KOPT-K1 (cell line): ENCODE results near the gene LZTS2.
"Not testable (repeated sequence)": the region's sequence is repeated elsewhere in the genome, so short reads cannot be mapped to it uniquely, and the experiment has no call there.

ENCODE experiments used
- H3K27ac ChIP-seq: fragments of 200-600 bp; sonication (generic); 2 replicates; pipeline ENCODE4 v1.5.1; 2016; ENCODE audit warnings: antibody characterized with exemption, mild to moderate bottlenecking, low read depth, low read length; ENCODE audit not compliant: poor library complexity, severe bottlenecking
- H3K36me3 ChIP-seq: fragments of 200-600 bp; sonication (generic); 2 replicates; pipeline ENCODE4 v1.5.1; 2017; ENCODE audit warnings: antibody characterized with exemption, mild to moderate bottlenecking, low read length, moderate library complexity; ENCODE audit not compliant: insufficient read depth
- H3K9me3 ChIP-seq: fragments of 200-600 bp; sonication (generic); 2 replicates; pipeline ENCODE4 v1.5.1; 2017; ENCODE audit warnings: antibody characterized with exemption, low read length, mild to moderate bottlenecking; ENCODE audit not compliant: insufficient read depth, poor library complexity, severe bottlenecking

Gene LZTS2

DNA sequence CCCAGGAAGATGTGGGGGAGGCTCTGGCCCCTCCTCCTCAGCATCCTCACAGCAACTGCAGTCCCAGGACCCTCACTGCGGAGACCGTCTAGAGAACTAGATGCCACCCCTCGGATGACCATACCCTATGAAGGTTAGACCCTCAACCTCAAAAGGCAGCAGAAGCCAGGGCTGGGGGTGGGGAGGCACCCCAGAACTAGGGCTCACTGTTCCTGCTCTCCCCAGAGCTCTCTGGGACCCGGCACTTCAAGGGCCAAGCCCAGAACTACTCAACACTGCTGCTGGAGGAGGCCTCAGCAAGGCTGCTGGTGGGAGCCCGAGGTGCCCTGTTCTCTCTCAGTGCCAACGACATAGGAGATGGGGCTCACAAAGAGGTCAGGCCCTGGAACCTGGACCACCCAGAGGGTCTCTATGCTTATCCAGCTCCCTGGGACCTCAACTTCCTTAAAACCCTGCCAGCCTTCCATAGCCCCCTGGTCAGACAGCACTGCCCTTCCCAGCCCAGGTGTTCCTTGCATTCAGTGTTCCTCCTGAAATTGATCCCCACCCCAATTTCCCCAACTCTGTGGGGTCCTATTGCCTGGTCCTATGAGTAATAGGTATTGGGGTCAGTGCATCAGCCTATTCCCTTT lies 26.6 kb upstream of the LZTS2 start:
- Histone ChIP-seq H3K27ac (no peak overlapping the region), H3K36me3 (no peaks in the 10 kb centered on the region), H3K9me3 (no peaks in the 10 kb centered on the region)

DNA sequence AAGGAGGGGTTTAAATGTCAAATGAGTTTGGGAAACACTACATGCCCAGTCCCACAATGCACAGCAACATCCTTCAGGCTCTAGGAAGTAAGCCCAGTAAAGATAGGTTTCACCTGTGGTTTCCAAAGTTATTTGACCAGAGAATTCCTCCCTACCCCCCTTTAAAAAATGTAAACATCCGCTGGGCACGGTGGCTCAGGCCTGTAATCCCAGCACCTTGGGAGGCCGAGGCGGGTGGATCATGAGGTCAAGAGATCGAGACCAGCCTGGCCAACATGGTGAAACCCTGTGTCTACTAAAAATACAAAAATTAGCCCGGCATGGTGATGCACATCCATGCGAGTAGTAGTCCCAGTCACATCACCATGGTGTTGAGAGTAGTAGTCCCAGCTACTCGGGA lies 24.2 kb upstream of the LZTS2 start:
- H3K36me3 ChIP-seq, H3K27ac ChIP-seq, H3K9me3 ChIP-seq: not testable (repeated sequence)

DNA sequence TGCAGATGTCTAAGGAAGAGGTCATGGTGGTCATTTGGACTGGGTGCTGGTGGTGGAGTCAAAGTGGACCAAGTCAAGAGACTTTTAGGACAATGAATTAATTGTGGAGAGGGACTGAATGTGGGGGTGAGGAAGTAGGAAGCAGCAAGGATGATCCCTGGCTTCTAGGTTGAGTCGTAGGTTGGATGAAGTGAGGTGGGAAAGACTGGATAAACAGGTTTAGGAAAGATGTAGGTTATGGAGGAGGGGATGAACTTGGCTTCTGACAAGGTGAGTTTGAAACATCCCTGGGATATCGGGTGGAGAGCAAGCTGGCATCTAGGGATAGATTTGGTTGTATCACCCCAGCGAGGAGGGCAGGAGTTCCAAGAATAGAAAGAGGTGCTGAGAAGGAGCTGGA lies 22.7 kb upstream of the LZTS2 start:
- H3K27ac ChIP-seq, result no peak overlapping the region
- H3K36me3 ChIP-seq, result peaks cover 20% of the 10 kb centered on the region; the same call in 1 of the 2 replicates
- H3K9me3 ChIP-seq, result no peaks in the 10 kb centered on the region

DNA sequence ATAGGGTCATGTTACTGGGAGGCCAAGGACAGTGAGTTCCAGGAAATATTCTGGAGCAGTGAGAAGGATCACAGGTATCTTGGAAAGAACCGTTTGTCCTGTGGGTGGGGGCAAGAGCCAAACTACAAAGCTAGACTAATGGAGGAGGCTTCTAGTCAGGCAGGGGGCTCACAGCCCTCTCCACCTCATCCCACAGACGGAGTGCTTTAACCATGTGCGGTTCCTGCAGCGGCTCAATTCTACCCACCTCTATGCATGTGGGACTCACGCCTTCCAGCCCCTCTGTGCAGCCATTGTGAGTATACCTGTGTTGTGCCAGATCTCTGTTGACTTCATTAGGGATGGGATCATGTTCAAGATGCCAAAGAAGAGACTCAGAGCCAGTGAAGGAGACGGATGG lies 22.2 kb upstream of the LZTS2 start:
- Histone ChIP-seq H3K9me3 (no peaks in the 10 kb centered on the region), H3K27ac (no peak overlapping the region), H3K36me3 (peaks cover 21% of the 10 kb centered on the region; the same call in 1 of the 2 replicates)

DNA sequence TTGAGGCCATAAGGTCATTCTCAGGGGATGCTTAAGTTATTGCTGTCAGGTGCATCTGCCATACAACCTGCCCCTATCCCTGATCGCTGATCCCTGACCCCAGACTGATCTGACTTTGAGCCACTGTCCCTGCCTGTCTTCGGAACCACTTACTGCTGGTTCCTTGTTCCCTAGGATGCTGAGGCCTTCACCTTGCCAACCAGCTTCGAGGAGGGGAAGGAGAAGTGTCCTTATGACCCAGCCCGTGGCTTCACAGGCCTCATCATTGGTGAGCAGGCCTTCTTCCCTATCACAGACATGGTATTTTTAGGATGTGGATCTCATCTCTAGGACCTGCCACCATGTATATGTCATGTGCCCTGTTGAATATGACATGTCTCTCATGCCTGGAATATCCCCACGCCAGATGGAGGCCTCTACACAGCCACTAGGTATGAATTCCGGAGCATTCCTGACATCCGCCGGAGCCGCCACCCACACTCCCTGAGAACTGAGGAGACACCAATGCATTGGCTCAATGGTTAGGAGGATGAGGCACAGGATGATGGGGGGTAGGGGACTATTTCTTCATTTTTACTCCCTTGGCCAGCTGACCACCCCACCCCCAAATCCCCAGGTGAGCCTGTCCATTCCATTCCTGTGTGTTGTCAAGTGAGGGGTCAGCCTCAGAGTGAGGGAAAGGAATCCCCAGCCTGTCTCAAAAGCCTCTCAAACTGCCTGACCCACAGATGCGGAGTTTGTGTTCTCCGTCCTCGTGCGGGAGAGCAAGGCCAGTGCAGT lies 21.3 kb upstream of the LZTS2 start:
- no peaks in the 10 kb centered on the region for H3K9me3 ChIP-seq
- H3K27ac ChIP-seq, result no peak overlapping the region
- peaks cover 30% of the 10 kb centered on the region; the same call in 1 of the 2 replicates for H3K36me3 ChIP-seq

DNA sequence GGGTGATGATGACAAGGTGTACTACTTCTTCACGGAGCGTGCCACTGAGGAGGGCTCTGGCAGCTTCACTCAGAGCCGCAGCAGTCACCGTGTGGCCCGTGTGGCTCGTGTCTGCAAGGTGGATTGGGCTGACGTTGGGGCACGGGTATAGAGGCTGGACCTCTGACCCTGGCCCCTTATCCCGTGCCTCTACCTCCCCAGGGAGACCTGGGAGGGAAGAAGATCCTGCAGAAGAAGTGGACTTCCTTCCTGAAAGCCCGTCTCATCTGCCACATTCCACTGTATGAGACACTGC lies 20.8 kb upstream of the LZTS2 start:
- H3K36me3 ChIP-seq, result peaks cover 30% of the 10 kb centered on the region; the same call in 1 of the 2 replicates
- H3K9me3 ChIP-seq, result no peaks in the 10 kb centered on the region
- H3K27ac ChIP-seq, result no peak overlapping the region

DNA sequence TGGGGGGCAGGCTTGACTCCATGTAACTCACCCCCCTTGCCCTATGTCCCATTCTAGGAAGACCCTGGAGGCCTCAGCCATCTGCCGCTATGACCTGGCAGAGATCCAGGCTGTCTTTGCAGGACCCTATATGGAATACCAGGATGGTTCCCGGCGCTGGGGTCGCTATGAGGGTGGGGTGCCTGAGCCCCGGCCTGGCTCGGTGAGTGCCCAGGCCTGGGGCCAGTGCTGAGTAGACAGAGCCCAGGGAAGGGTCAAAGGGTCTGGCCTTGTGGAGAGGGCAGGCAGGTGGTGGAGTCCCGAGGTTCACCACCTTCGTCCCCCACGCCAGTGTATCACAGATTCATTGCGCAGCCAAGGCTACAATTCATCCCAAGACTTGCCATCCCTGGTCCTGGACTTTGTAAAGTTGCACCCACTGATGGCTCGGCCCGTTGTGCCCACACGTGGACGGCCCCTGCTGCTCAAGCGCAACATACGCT lies 19.8 kb upstream of the LZTS2 start:
- H3K36me3 ChIP-seq, result peaks cover 34% of the 10 kb centered on the region; the same call in 1 of the 2 replicates
- H3K27ac ChIP-seq, result no peak overlapping the region
- no peaks in the 10 kb centered on the region for H3K9me3 ChIP-seq

DNA sequence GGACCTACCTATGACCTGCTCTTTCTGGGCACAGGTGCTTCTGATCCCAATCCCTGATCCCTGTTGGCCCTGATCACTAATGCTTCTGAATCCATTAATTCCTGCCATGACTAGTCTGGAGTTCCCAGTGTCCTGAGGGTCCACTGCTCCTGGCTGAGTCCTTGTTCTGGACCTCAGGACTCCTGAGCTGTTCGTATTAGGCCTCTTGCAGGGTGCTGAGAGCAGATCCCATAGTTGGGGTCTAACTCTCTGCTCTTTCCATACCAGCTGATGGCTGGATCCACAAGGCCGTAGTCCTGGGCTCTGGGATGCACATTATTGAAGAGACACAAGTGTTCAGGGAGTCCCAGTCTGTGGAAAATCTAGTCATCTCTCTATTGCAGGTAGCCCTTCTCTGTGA lies 19.3 kb upstream of the LZTS2 start:
- Histone ChIP-seq H3K9me3 (no peaks in the 10 kb centered on the region), H3K36me3 (peaks cover 39% of the 10 kb centered on the region; the same call in 1 of the 2 replicates), H3K27ac (no peak overlapping the region)

DNA sequence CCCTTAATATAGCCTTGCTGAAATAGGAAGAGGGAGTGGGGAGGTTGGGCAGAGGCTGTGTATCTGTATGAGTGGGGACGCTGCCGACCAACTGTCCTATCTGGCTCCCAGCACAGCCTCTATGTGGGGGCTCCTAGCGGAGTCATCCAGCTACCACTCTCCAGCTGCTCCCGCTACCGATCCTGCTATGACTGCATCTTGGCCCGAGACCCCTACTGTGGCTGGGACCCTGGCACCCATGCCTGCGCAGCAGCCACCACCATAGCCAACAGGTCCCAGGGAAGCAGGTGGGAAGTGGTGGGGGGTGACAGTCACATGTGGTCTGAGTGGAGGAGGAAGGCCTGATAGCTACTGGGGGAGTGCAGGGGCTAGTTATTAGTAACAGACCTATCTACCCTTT lies 18.9 kb upstream of the LZTS2 start:
- no peak overlapping the region for H3K27ac ChIP-seq
- peaks cover 42% of the 10 kb centered on the region; the same call in 1 of the 2 replicates for H3K36me3 ChIP-seq
- H3K9me3 ChIP-seq, result no peaks in the 10 kb centered on the region

DNA sequence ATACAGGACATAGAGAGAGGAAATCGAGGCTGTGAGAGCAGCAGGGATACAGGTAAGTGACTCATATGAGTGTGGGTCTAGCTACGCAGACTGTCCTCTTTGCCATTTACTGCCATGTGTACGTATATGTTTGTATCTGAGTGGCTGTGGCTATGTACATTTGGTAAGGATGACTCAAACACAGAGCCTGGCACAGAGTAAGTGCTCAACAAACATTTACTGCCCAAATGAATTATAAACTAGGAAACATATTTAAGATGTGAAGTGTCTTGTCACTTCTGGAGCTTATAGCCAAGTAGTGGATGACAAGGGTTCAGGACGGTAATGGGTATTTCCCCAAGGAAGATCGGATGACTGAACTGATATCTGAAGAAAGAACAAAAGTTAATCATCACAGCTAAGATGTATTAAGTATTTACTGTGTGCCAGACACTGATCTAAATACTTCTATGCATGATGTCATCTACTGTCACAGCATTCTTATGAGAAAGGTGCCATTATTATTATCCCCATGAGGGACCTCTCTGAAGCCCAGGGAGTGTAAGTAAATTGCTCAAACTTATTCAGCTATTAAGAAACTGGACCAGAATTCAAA lies 18.3 kb upstream of the LZTS2 start:
- Histone ChIP-seq H3K27ac (no peak overlapping the region), H3K36me3 (peaks cover 42% of the 10 kb centered on the region; the same call in 1 of the 2 replicates), H3K9me3 (no peaks in the 10 kb centered on the region)

DNA sequence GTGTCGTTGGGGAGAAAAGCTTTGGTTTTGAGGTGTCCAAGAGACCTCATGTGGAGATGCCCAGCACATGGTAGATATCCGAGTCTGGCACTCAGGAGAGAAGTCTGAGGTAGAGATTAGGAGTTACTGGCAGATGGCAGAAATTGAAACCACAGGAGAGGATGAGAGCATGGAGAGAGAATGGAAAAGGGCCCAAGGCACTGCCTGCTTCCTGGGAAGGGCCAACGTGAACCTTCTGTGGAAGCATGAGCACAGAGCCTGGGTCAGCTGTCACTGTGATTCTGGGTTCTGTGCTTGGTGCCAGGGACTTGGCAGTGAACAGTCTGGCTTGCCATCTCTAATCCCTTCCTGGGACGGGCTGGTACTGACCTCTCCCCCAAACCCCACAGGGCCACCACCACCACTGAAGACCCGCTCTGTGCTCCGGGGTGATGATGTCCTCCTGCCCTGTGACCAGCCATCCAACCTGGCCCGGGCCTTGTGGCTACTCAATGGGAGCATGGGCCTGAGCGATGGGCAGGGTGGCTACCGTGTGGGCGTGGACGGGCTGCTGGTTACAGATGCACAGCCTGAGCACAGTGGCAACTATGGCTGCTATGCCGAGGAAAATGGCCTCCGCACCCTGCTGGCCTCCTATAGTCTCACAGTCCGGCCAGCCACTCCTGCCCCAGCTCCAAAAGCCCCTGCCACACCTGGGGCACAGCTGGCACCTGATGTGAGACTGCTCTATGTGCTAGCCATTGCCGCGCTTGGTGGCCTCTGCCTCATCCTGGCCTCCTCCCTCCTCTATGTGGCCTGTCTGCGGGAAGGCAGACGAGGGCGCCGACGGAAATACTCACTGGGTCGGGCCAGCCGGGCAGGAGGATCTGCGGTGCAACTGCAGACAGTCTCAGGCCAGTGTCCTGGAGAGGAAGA lies 16.4 kb upstream of the LZTS2 start:
- Histone ChIP-seq H3K36me3 (peaks cover 42% of the 10 kb centered on the region; the same call in 1 of the 2 replicates), H3K9me3 (no peaks in the 10 kb centered on the region), H3K27ac (no peak overlapping the region)

DNA sequence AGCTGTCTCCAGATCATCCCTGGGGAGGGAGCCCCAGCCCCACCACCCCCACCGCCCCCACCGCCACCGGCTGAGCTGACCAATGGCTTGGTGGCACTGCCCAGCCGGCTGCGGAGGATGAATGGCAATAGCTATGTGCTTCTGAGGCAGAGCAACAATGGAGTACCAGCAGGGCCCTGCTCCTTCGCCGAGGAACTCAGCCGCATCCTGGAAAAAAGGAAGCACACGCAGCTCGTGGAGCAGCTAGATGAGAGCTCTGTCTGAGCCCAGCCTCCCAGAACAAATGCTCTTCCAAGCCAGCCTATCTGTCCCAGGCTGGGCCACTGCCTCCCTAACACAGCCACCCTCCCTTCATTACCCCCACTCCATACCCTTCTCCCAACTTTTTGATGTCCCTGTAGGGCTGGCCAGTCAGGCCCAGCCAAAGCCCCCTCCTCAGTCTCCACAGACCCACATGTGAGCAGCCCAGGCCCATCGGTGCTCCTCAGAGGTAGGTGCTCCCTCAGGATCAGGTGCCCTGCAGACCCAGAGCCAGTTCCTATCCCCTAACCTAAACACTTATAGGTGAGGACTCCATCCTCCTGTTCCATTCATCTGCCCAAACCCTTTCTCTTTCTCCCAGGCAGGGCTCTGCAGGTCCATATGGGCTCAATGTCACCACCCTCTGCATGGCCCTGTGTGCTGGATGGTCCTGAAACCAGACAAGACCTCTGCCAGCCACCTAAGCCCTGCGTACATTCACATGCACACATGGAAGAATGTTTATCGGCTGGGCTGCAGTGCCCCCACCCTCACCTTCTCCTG lies 15.5 kb upstream of the LZTS2 start:
- Histone ChIP-seq H3K27ac (no peak overlapping the region), H3K36me3 (peaks cover 49% of the 10 kb centered on the region)

DNA sequence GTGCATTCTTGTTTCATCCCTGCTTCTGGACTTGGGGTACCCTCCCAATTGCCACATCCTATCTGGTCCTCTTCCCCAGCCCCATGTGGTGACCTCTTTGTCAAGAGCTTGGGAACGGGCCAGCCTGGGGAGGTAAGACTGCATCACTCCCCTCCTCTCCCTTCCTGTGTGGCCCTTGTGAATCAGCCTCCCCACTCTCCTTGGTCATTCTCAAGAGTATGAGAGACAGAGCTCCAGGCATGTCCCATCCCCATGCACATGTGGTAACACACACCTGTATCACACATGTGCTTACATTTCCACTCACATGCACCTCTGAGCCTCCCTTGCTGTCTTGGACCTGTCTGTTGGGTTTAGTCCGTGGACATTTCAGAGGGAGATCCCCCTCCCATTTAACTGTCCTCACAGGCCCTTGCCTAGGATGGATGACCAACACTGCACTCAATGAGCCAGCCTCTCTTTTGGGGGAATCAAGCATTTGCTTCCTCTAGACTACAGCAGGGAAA lies 14.9 kb upstream of the LZTS2 start:
- peaks cover 55% of the 10 kb centered on the region for H3K36me3 ChIP-seq
- no peaks in the 10 kb centered on the region for H3K9me3 ChIP-seq
- no peak overlapping the region for H3K27ac ChIP-seq

More for the DNA sequence above, 15.5 kb upstream of the LZTS2 start:
- no peaks in the 10 kb centered on the region for H3K9me3 ChIP-seq

DNA sequence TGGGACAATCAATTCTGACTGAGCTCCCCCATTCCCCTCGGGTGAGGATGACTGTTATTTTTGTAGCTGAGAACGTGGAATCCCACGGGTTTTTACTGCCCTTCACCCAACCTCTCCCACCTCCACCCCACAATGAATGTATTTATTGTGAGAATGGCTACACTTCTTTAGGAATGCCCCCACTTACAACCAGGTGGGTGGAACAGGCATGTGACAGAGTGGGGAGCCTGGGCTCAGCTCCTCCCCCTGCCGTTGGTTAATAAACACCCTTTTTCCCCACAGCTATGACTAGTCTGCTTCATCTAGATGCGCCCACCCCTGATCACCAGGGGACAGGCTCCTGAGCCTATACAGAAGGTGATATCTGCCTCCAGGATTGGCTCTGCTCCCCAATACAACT lies 14.3 kb upstream of the LZTS2 start:
- H3K9me3 ChIP-seq, result no peaks in the 10 kb centered on the region
- peaks cover 55% of the 10 kb centered on the region for H3K36me3 ChIP-seq
- no peak overlapping the region for H3K27ac ChIP-seq
